Esophagus (tissue), 2 donors: ENCODE results near the gene CCNT1. TPM values are rescaled to one million over a fixed set of nuclear protein-coding genes. Genes with fewer than 3 reads are reported as not detected.

Source experiments
- polyA plus RNA-seq, 2 donors: library from polyadenylated mRNA; stranded (reverse); fragments of 200-250 nt; gene quantifications; one replicate each; pipeline ENCODE4 v1.2.3, GENCODE V29; 2013
- donor health status: healthy with polysubstance abuse.
- donor health status: Bipolar disorder and iron deficiency.

Gene CCNT1
- polyA plus RNA-seq, 2 donors = 3.2 to 3.6 TPM

Other genes with a start within 250 kb of the CCNT1 start
- not detected for gene ANP32D, start 244.1 kb downstream of the CCNT1 start, polyA plus RNA-seq
- 1 to 10 TPM; 4.4 to 5.8 TPM for gene C12orf54, start 234.2 kb downstream of the CCNT1 start, polyA plus RNA-seq
- gene OR8S1, start 191.1 kb downstream of the CCNT1 start, polyA plus RNA-seq = not detected
- gene LALBA, start 146.7 kb downstream of the CCNT1 start, polyA plus RNA-seq = not detected
- gene KANSL2, start 34.5 kb downstream of the CCNT1 start, polyA plus RNA-seq = 10 to 100 TPM; 19.1 to 21.5 TPM
- 10 to 100 TPM in 1 of 2 donors, 1 to 10 TPM in 1; 7.2 to 18.5 TPM for gene ADCY6, start 72.4 kb upstream of the CCNT1 start, polyA plus RNA-seq
- 10 to 100 TPM; 21.5 to 24.3 TPM for gene CACNB3, start 101.8 kb upstream of the CCNT1 start, polyA plus RNA-seq
- 10 to 100 TPM; 26.2 to 37.5 TPM for gene DDX23, start 135.5 kb upstream of the CCNT1 start, polyA plus RNA-seq
- gene RND1, start 149.2 kb upstream of the CCNT1 start, polyA plus RNA-seq = 1 to 10 TPM; 2.6 to 3.9 TPM
- 10 to 100 TPM; 20.4 to 28.3 TPM for gene FKBP11, start 208.8 kb upstream of the CCNT1 start, polyA plus RNA-seq
- gene ARF3, start 240.8 kb upstream of the CCNT1 start, polyA plus RNA-seq = 10 to 100 TPM; 58.5 to 71.5 TPM